Mesodermal cell (in vitro differentiated cells): ENCODE results near the gene TEX53. TPM values are rescaled to one million over a fixed set of nuclear protein-coding genes. Genes with fewer than 3 reads are reported as not detected.

Experiments
- H3K27ac ChIP-seq: 2 replicates; pipeline ENCODE4 v1.7.0; 2013; ENCODE audit warnings: mild to moderate bottlenecking, low read depth, low read length, moderate library complexity; ENCODE audit not compliant: severe bottlenecking
- H3K36me3 ChIP-seq: 2 replicates; pipeline ENCODE4 v1.7.1; 2013; ENCODE audit warnings: mild to moderate bottlenecking, low read length, moderate library complexity; ENCODE audit not compliant: control insufficient read depth, insufficient read depth
- H3K4me1 ChIP-seq: one replicate; pipeline ENCODE4 v1.7.1; 2013; ENCODE audit warnings: mild to moderate bottlenecking, low read length; ENCODE audit not compliant: insufficient read depth, control insufficient read depth, poor library complexity, severe bottlenecking
- H3K4me3 ChIP-seq: 2 replicates; pipeline ENCODE4 v1.7.0; 2013; ENCODE audit warnings: low read length, control low read depth, mild to moderate bottlenecking; ENCODE audit not compliant: insufficient read depth, poor library complexity, severe bottlenecking; ENCODE audit errors: extremely low read depth
- H3K9me3 ChIP-seq: 2 replicates; pipeline ENCODE4 v1.7.1; 2013; ENCODE audit warnings: mild to moderate bottlenecking, low read length, moderate library complexity; ENCODE audit not compliant: control insufficient read depth
- WGBS, 2 experiments: methylation state at CpG; one replicate each; pipeline ENCODE4 v1.1.5; 2013; ENCODE audit warnings: missing lambda C conversion rate in 2 of 2; ENCODE audit not compliant: insufficient coverage in 2 of 2; 5-methylcytosine and 5-hydroxymethylcytosine counted together
- polyA plus RNA-seq, 2 experiments: library from polyadenylated mRNA; stranded (reverse); fragments of 50-300 nt; gene quantifications; one replicate each; pipeline ENCODE4 v1.2.3, GENCODE V29; 2013

Gene TEX53
- polyA plus RNA-seq (2013, experiment 1 of 2) = not detected
- not detected for polyA plus RNA-seq (2013, experiment 2 of 2)

DNA sequence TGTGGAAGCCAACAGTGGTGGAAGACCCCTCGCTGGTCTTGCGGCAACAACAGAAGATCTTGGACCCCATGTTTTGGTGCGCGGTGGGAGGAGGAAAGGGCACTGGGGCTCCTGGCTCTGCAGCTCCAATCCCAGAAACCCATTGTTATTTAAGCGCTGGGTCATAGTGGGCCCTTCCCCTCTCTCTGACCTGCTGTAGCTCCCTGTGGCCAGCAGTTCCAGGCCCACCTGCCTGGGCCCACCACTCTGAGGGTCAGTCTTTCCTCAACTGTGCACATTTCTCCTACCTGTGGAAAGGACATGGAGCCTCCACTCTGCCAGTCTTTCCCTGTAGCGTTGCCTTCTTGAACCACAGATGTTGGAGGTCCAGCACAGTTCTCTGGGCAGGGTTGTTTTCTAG, at the start of gene TEX53:
Gene TEX53 (minus strand): TSS at position 101 of the 400 bp plus-strand sequence. CDS start 31 bp downstream, at position 70.
- Histone ChIP-seq H3K9me3 (no peaks in the 10 kb centered on the region), H3K27ac (no peak within 1 kb of the TSS), H3K4me3 (no peak within 1 kb of the TSS), H3K36me3 (no peaks in the 10 kb centered on the region), H3K4me1 (no peaks in the 10 kb centered on the region)
- 82 to 94% methylated on average over 6 of the region's 6 CpGs for WGBS, 2 experiments

- 94% methylated on average over 1 to 2 of the region's 2 CpGs for WGBS, 2 experiments
- Histone ChIP-seq H3K9me3 (no peaks in the 10 kb centered on the region), H3K4me3 (no peak overlapping the region), H3K36me3 (no peaks in the 10 kb centered on the region), H3K4me1 (no peaks in the 10 kb centered on the region), H3K27ac (no peak overlapping the region)
These were observed 49.1 kb upstream of the TEX53 start for GRCh38 chr9:114706711-114707110.

DNA sequence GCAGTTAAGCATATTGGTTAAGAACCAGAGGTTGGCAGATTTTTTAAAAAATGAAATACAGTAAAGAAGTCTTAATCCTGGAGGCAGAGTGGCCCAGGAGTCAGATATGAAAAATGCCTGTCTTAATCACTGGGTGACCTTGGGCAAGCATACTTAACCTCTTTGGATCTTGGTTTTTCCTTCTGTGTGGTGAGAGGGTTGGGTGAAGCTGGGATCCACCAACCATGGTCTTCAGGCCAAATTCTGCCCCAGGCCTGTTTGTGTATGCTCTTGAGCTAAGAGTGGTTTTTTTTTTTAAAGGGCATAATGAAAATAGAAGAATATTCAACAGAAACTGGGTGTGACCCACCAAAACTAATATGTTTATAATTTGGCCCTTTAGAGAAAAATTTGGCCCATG, 44.4 kb upstream of the TEX53 start:
- H3K9me3 ChIP-seq = peaks cover 4% of the 10 kb centered on the region
- H3K4me3 ChIP-seq = no peak overlapping the region
- H3K36me3 ChIP-seq = no peaks in the 10 kb centered on the region
- peaks cover 3% of the 10 kb centered on the region for H3K4me1 ChIP-seq
- H3K27ac ChIP-seq = no peak overlapping the region

DNA sequence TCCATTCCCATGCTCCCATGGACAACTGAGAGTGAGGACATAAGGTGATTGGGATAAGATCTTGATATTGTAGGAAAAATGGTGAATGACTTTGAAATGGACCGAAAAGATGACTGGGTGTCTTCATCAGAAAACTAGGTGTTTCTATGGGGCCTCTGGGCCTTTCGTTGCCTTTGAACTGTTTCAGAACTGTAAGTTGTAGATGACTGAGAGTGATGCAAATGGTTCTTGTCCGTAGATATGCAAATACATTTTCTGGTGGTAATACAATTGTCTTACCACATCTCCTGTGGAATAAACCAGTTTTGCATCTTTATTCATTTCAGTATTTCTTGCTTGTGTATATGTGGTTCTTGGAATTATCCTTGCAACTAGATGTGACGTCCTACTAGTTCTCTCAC, 40.3 kb upstream of the TEX53 start:
- no peaks in the 10 kb centered on the region for H3K36me3 ChIP-seq
- no peak overlapping the region for H3K27ac ChIP-seq
- no peak overlapping the region for H3K4me3 ChIP-seq
- H3K9me3 ChIP-seq = peaks cover 4% of the 10 kb centered on the region
- peaks cover 3% of the 10 kb centered on the region for H3K4me1 ChIP-seq
- WGBS, 2 experiments = 79 to 100% methylated on average over 1 to 2 of the region's 4 CpGs

- Histone ChIP-seq H3K4me1 (peaks cover 3% of the 10 kb centered on the region), H3K36me3 (no peaks in the 10 kb centered on the region), H3K9me3 (peaks cover 4% of the 10 kb centered on the region), H3K27ac (no peak overlapping the region), H3K4me3 (no peak overlapping the region)
- 77 to 80% methylated on average over 4 to 6 of the region's 7 CpGs for WGBS, 2 experiments
These were observed 39.4 kb upstream of the TEX53 start for GRCh38 chr9:114696814-114697544.

DNA sequence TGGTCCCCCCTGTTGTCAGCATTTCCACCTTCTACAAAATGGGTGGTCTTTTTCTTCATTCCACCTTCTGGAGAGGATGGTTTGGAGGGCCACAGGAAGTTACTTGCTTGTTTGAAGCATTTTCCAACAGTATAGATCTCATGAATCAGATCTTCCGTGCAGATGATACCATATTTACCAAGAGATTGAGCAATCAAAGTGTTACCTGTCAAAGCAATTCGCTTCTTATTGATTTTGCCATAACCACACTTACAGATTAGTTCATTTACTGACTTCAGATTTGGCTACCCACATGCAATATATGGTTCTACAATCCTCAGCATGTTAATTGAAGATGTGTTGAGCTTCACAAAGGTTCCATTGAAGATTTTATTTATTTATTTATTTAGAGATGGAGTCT, 38.3 kb upstream of the TEX53 start:
- Histone ChIP-seq H3K27ac (no peak overlapping the region), H3K4me3 (no peak overlapping the region), H3K9me3 (peaks cover 4% of the 10 kb centered on the region), H3K36me3 (no peaks in the 10 kb centered on the region), H3K4me1 (peaks cover 4% of the 10 kb centered on the region)
- WGBS, 2 experiments = 63 to 90% methylated on average over 1 to 2 of the region's 2 CpGs

DNA sequence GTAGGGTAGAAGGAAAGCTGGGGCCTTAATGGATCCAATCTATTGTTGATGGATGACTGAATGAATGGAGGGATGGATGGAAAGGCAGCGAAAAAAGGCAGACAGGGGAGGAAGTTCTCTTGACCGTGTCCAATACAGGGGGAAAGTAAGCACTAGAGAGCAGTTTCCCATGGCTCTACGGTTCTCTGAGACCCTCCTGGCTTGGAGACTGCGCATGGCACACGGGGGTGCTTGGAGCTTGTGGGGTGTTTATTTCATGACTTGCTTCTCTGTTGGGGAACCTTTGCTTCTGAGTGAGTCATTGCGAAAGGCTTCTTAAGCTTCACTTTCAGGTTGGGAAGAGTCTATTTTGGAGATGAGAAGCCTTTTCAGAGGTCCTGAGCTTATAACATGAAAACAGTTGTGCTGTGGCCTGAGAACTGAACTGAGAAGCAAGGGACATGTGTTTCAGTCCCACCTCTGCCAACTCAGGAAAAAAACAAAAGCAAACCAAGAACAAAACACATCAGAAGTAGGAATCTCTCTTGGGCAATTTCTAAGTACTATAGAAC, 37.2 kb upstream of the TEX53 start:
- peaks cover 6% of the 10 kb centered on the region for H3K4me1 ChIP-seq
- H3K9me3 ChIP-seq = no peaks in the 10 kb centered on the region
- H3K4me3 ChIP-seq = no peak overlapping the region
- H3K36me3 ChIP-seq = no peaks in the 10 kb centered on the region
- WGBS, 2 experiments = 92 to 96% methylated on average over 5 to 6 of the region's 6 CpGs
- no peak overlapping the region for H3K27ac ChIP-seq

GRCh38 chr9:114694146-114694545, 36.5 kb upstream of the TEX53 start:
- no peaks in the 10 kb centered on the region for H3K9me3 ChIP-seq
- H3K27ac ChIP-seq = no peak overlapping the region
- H3K4me1 ChIP-seq = peaks cover 6% of the 10 kb centered on the region
- no peaks in the 10 kb centered on the region for H3K36me3 ChIP-seq
- H3K4me3 ChIP-seq = no peak overlapping the region
- 85 to 100% methylated on average over 2 of the region's 2 CpGs for WGBS, 2 experiments

GRCh38 chr9:114693248-114693855, 35.7 kb upstream of the TEX53 start:
- Histone ChIP-seq H3K27ac (no peak overlapping the region), H3K4me1 (peaks cover 6% of the 10 kb centered on the region), H3K9me3 (no peaks in the 10 kb centered on the region), H3K36me3 (no peaks in the 10 kb centered on the region), H3K4me3 (no peak overlapping the region)
- 83 to 100% methylated on average over 1 of the region's 2 CpGs for WGBS, 2 experiments

- Histone ChIP-seq H3K36me3 (no peaks in the 10 kb centered on the region), H3K27ac (no peak overlapping the region), H3K4me3 (no peak overlapping the region), H3K4me1 (peaks cover 3% of the 10 kb centered on the region), H3K9me3 (no peaks in the 10 kb centered on the region)
These were observed 34.3 kb upstream of the TEX53 start for GRCh38 chr9:114691956-114692295.
